Limb (tissue), 2 donors: ENCODE results near the gene PRRC2B.

ENCODE experiments used
- DNase-seq, 2 donors: peaks; one replicate each; pipeline ENCODE4 v3.0.0-alpha.2; 2016; ENCODE audit errors: extremely low spot score in 2 of 2

PRRC2B gene

GRCh38 chr9:131484560-131485185 lies 90.8 kb downstream of the PRRC2B start:
- DNase-seq = peak in 1 of 2 donors; percentile 21

GRCh38 chr9:131485206-131485605 lies 91.3 kb downstream of the PRRC2B start:
- DNase-seq = peak in 1 of 2 donors; percentile 12

GRCh38 chr9:131485728-131486422 lies 92.0 kb downstream of the PRRC2B start:
- peak in 1 of 2 donors; percentile 19 for DNase-seq

- DNase-seq = peak in 1 of 2 donors; percentile 16
Observed at GRCh38 chr9:131487001-131487400, 93.1 kb downstream of the PRRC2B start.

GRCh38 chr9:131487621-131488031 lies 93.7 kb downstream of the PRRC2B start:
- no peak for DNase-seq

- DNase-seq = no peak
Observed at GRCh38 chr9:131490514-131490913, 96.6 kb downstream of the PRRC2B start.

- DNase-seq = no peak
Observed at GRCh38 chr9:131491001-131491710, 97.3 kb downstream of the PRRC2B start.

- no peak for DNase-seq
Observed at GRCh38 chr9:131492070-131492469, 98.2 kb downstream of the PRRC2B start.

- no peak for DNase-seq
Observed at GRCh38 chr9:131494296-131494870, 100.5 kb downstream of the PRRC2B start.

GRCh38 chr9:131495785-131496184 lies 101.9 kb downstream of the PRRC2B start:
- no peak for DNase-seq

- no peak for DNase-seq
Observed at GRCh38 chr9:131496844-131497405, 103.0 kb downstream of the PRRC2B start.

- DNase-seq = no peak
Observed at GRCh38 chr9:131499254-131499767, 105.4 kb downstream of the PRRC2B start.

- DNase-seq = no peak
Observed at GRCh38 chr9:131500377-131500776, 106.5 kb downstream of the PRRC2B start.

GRCh38 chr9:131500939-131501541 lies 107.2 kb downstream of the PRRC2B start:
- no peak for DNase-seq

GRCh38 chr9:131502781-131503625 lies 109.1 kb downstream of the PRRC2B start, which contains the start of gene POMT1:
Gene POMT1 (plus strand): TSS chr9:131502918. CDS start chr9:131504219, 1,301 bp downstream.
- DNase-seq = peak; percentile 87 to 93

GRCh38 chr9:131503626-131504465 lies 110.0 kb downstream of the PRRC2B start:
- no peak for DNase-seq

- no peak for DNase-seq
Observed at GRCh38 chr9:131505012-131505411, 111.1 kb downstream of the PRRC2B start.

- no peak for DNase-seq
Observed at GRCh38 chr9:131511416-131511815, 117.5 kb downstream of the PRRC2B start.

GRCh38 chr9:131511880-131512279 lies 118.0 kb downstream of the PRRC2B start:
- DNase-seq = no peak
